Thyroid gland (tissue), 4 donors: ENCODE data around the gene PLA2G6. TPM values are rescaled to one million over a fixed set of nuclear protein-coding genes. Genes with fewer than 3 reads are reported as not detected.
"Not testable (repeated sequence)": the region's sequence is repeated elsewhere in the genome, so short reads cannot be mapped to it uniquely, and the experiment has no call there.

Experiments used
- DNase-seq, 2 donors: peaks; one replicate each; pipeline ENCODE4 v3.0.0-alpha.2; 2019
- H3K27ac ChIP-seq, 3 donors: fragments of 200-600 bp; sonication (generic); 1 replicate in 2 of 3; 2 replicates in 1 of 3; pipeline ENCODE4 v1.5.1; 2016 to 2019; ENCODE audit warnings: mild to moderate bottlenecking in 1 of 3, moderate library complexity in 1 of 3
- H3K27me3 ChIP-seq: fragments of 200-600 bp; sonication (generic); one replicate; pipeline ENCODE4 v1.5.1; 2019
- H3K36me3 ChIP-seq, 2 donors: fragments of 200-600 bp; sonication (generic); one replicate each; pipeline ENCODE4 v1.5.1; 2016 to 2019
- H3K4me1 ChIP-seq, 2 donors: fragments of 200-600 bp; sonication (generic); one replicate each; pipeline ENCODE4 v1.5.1; 2017 to 2019
- H3K4me3 ChIP-seq, 3 donors: fragments of 200-600 bp; sonication (generic); replicated peaks in 1 of 3; 1 replicate in 2 of 3; 2 replicates in 1 of 3; pipeline ENCODE4 v1.5.1; 2016; ENCODE audit warnings: mild to moderate bottlenecking in 1 of 3
- H3K9me3 ChIP-seq: fragments of 200-600 bp; sonication (generic); one replicate; pipeline ENCODE4 v1.5.1; 2017
- POLR2A ChIP-seq, 2 donors: fragments of 450-650 bp; IDR thresholded peaks; one replicate each; pipeline ENCODE4 v1.6.1; 2017; ENCODE audit warnings: antibody characterized with exemption in 2 of 2, mild to moderate bottlenecking in 2 of 2, moderate library complexity in 1 of 2
- WGBS, 2 donors: methylation state at CpG; one replicate each; pipeline ENCODE4 v1.1.5; 2017; 5-methylcytosine and 5-hydroxymethylcytosine counted together
- intact Hi-C: fragments of 100-400 bp; cut with DNase I; formaldehyde crosslinking; loops from one replicate; pipeline ENCODE4 v1.15.1; 2023
- total RNA-seq, 4 donors: library from RNA; depleted of rRNA; stranded (reverse); fragments of >200 nt; gene quantifications; one replicate each; pipeline ENCODE4 v1.2.3, GENCODE V29; 2016
- TF ChIP-seq, protein P1 (sequence below), 6 experiments: fragments of 200-600 bp in 3 of 6; fragments of 450-650 bp in 3 of 6; sonication (generic) in 3 of 6; IDR thresholded peaks; one replicate each; pipeline ENCODE4 v1.5.1; 2016 to 2019; ENCODE audit warnings: antibody characterized with exemption in 6 of 6, mild to moderate bottlenecking in 2 of 6, inconsistent platforms in 1 of 6, moderate library complexity in 1 of 6

The PLA2G6 gene
- total RNA-seq, 4 donors from 2014 or later, result 106 to 122 (median 112) TPM

DNA sequence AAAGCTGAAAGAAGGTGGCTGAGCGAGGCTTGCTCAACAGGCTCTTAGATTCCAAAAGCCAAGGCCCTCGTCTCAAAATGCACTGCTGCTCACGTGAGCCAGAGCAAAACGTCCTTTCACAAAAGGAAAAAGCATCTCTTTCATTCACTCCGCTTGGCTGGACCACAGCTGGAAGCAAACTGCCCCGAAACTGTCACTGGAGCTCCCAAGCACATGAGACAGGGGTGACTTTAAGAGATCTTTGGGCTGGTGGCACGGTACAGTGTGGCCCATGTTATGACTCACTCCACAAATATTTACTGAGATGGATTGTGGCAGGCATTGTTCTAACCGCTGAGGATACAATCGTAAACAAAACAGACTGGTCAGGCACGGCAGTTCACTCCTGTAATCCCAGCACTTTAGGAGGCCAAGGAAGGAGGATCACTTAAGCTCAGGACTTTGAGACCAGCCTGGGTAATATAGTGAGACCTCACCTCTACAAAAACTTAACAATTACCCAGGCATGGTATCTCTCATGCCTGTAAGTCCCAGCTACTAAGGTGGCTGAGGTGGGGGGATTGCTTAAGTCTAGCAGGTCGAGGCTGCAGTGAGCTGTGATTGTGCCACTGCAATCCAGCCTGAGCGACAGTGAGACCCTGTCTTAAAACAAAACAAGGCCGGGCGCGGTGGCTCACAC lies 3.6 kb downstream of the PLA2G6 start:
- peak overlapping the region; percentile 75 to 87 (median 75) for H3K27ac ChIP-seq
- WGBS, 2 donors, result 48 to 52% methylated on average over 14 to 15 of the region's 15 CpGs
- no peaks in the 10 kb centered on the region for H3K36me3 ChIP-seq
- H3K27me3 ChIP-seq, result no peaks in the 10 kb centered on the region
- TF ChIP-seq POLR2A (IDR thresholded peaks at IDR 0.05), result no peak
- no peak overlapping the region for H3K4me3 ChIP-seq
- peak; percentile 59 to 62 for DNase-seq
- no peaks in the 10 kb centered on the region for H3K9me3 ChIP-seq
- intact Hi-C loops, result no loop called here
- H3K4me1 ChIP-seq, result peaks cover 17 to 50% of the 10 kb centered on the region in 2 donors

DNA sequence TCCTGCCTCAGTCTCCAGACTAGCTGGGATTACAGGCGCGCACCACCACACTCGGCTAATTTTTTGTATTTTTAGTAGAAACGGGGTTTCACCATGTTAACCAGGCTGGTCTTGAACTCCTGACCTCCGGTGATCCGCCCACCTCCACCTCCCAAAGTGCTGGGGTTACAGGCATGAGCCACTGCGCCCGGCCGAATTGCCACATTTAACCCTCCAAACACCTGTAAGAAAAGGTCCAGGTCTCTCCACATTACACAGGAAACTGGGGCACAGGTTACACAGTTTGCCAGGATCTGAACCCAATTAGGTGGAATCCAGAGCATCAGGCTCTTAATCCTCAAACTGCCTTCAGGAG lies 4.1 kb downstream of the PLA2G6 start:
- intact Hi-C loops, H3K9me3 ChIP-seq: not testable (repeated sequence)

DNA sequence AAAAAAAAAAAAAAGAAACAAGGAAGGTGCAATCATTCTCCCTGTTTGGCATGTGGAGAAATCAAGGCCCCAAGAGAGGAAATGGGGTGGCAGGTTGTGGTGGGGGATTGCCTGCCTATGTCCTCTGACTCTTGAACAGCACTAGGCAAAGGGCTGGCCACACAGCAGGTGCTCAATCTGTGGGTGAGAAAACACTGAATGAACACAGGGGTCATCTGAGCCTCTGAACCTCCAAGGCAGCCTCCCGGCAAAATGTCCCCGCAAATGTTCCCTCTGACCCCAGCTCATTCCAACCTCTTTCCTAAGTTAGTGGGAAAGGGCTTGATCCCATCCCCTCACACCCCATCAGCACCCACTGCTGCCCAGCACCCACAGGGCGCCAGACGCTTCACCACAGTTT lies 4.6 kb downstream of the PLA2G6 start:
- no peaks in the 10 kb centered on the region for H3K9me3 ChIP-seq
- no peaks in the 10 kb centered on the region for H3K27me3 ChIP-seq
- H3K4me3 ChIP-seq, result no peak overlapping the region
- TF ChIP-seq, protein P1, sequence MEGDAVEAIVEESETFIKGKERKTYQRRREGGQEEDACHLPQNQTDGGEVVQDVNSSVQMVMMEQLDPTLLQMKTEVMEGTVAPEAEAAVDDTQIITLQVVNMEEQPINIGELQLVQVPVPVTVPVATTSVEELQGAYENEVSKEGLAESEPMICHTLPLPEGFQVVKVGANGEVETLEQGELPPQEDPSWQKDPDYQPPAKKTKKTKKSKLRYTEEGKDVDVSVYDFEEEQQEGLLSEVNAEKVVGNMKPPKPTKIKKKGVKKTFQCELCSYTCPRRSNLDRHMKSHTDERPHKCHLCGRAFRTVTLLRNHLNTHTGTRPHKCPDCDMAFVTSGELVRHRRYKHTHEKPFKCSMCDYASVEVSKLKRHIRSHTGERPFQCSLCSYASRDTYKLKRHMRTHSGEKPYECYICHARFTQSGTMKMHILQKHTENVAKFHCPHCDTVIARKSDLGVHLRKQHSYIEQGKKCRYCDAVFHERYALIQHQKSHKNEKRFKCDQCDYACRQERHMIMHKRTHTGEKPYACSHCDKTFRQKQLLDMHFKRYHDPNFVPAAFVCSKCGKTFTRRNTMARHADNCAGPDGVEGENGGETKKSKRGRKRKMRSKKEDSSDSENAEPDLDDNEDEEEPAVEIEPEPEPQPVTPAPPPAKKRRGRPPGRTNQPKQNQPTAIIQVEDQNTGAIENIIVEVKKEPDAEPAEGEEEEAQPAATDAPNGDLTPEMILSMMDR (IDR thresholded peaks at IDR 0.05), result no peak
- TF ChIP-seq POLR2A (IDR thresholded peaks at IDR 0.05), result no peak
- no peaks in the 10 kb centered on the region for H3K36me3 ChIP-seq
- H3K4me1 ChIP-seq, result peaks cover 24 to 55% of the 10 kb centered on the region in 2 donors
- 93 to 98% methylated on average over 4 of the region's 4 CpGs for WGBS, 2 donors
- intact Hi-C loops, result no loop called here
- DNase-seq, result no peak
- peak overlapping the region; percentile 50 to 84 (median 75) for H3K27ac ChIP-seq

More for the DNA sequence above, 4.1 kb downstream of the PLA2G6 start:
- H3K27me3 ChIP-seq, H3K36me3 ChIP-seq, H3K4me3 ChIP-seq, DNase-seq: not testable (repeated sequence)
- WGBS, 2 donors, result 83 to 88% methylated on average over 9 of the region's 9 CpGs
- H3K4me1 ChIP-seq, result peaks cover 22 to 55% of the 10 kb centered on the region in 2 donors
- peak overlapping the region; percentile 75 to 87 (median 75) for H3K27ac ChIP-seq

DNA sequence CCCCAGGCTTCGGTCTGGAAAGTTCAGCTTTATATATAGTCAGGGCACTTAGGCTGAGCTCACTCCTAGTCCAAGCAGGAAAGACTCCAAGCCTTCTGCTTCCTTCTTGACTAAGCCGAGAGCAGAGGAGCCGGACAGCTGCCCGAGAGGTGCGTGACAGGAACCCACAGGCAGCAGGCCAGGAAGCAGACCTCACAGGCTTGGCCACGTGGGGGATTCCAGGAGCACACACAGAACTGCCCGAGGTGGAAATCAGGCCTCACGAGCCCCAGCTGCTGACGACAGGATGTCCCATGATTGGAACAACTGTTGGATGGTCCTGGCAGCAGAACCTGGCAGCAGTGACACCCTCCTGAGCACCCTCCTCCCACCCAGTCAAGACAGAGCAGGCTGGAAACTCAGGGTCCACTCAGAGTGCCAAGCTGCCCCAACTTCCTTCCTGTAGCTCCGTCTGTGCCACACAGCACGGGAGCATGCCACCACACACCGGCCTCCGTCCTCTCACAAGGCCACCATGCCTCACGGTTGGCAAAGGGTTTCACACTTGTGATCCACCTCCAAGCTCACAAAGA lies 5.4 kb downstream of the PLA2G6 start:
- intact Hi-C loops, result no loop called here
- WGBS, 2 donors, result 64 to 89% methylated on average over 4 to 14 of the region's 14 CpGs
- TF ChIP-seq, protein P1 (IDR thresholded peaks at IDR 0.05), result no peak
- no peak for TF ChIP-seq POLR2A (IDR thresholded peaks at IDR 0.05)
- peak overlapping the region; percentile 50 to 84 (median 75) for H3K27ac ChIP-seq
- no peaks in the 10 kb centered on the region for H3K27me3 ChIP-seq
- no peaks in the 10 kb centered on the region for H3K36me3 ChIP-seq
- peak; percentile 66 to 74 for DNase-seq
- H3K4me1 ChIP-seq, result peaks cover 24 to 53% of the 10 kb centered on the region in 2 donors
- no peak overlapping the region for H3K4me3 ChIP-seq
- no peaks in the 10 kb centered on the region for H3K9me3 ChIP-seq

DNA sequence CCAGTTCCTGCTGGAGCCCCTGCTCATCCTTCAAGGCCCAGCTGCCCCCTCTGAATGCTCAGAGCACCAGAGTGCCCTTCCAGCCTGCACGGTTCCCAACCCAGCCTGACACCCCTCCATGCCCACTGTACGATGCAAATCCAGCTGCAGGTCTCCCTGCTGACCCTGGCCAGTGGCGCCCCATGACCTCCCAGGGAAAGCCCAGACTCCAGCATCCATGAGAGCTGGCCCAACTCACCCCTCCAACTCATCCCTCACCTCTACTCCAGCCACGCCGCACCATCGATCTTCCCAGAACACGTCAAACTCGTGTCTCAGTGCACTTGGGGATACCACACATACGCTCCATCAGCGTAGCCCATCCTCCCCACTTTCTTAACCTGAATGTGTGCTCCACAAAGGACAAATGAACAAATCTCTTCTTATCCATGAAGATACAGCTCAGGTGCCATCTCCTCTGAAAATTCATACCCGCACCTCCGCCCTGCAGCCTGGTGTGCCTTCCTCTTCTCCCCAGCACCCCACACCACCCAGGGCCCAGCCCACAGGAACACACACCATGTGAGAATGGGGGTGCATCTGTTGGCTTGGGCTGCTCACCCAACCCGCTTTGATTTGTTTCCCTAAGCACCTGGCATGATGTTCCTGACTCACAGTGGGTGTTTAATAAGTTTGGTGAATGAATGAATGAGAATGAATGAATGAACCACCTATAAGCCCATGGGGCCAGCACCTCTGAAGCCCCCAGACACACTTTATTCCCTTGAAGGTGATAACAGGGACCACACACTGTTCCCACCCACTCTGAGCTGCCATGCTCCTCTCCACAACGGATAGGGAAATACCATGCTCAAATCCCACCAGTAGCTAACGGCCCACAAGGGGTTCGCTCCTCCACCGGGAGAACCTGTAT lies 6.2 kb downstream of the PLA2G6 start:
- WGBS, 2 donors, result 90 to 91% methylated on average over 17 of the region's 17 CpGs
- no peak for TF ChIP-seq POLR2A (IDR thresholded peaks at IDR 0.05)
- TF ChIP-seq, protein P1 (IDR thresholded peaks at IDR 0.05), result no peak
- intact Hi-C loops, result no loop called here

More for the DNA sequence above, 6.2 kb downstream of the PLA2G6 start:
- no peak overlapping the region for H3K4me3 ChIP-seq
- H3K27ac ChIP-seq, result peak overlapping the region; percentile 49 to 84 (median 75)
- H3K27me3 ChIP-seq, result no peaks in the 10 kb centered on the region
- DNase-seq, result no peak
- no peaks in the 10 kb centered on the region for H3K9me3 ChIP-seq
- no peaks in the 10 kb centered on the region for H3K36me3 ChIP-seq
- H3K4me1 ChIP-seq, result peaks cover 16 to 45% of the 10 kb centered on the region in 2 donors
